ENCODE results near the gene EWSR1. TPM values are rescaled to one million over a fixed set of nuclear protein-coding genes. Genes with fewer than 3 reads are reported as not detected.

The EWSR1 gene
- total RNA-seq, 1 experiment from 2014 or later: 462 TPM

GRCh38 chr22:29226351-29226981 is 41.6 kb upstream of the EWSR1 start:
- H3K23ac ChIP-seq (ENCODE audit: insufficient read length, low read depth, low read length): no peak overlapping the region
- no peak overlapping the region for H2AK5ac ChIP-seq (ENCODE audit: insufficient read length, low read length)
- no peak for DNase-seq
- no peak overlapping the region for H2BK15ac ChIP-seq (ENCODE audit: low read depth, low read length)
- no peak overlapping the region for H2AFZ ChIP-seq (ENCODE audit: low read length)
- Mint-ChIP-seq H3K27ac (0 out of 7 replicates have a peak overlapping the region, but pooled peaks of 1 of the 3 experiments have one; percentile 49), H3K4me3 (no peak overlapping the region), H3K9me3 (no peaks in the 10 kb centered on the region), H3K4me1 (0 out of 4 replicates have a peak, but pooled peaks cover 0 to 5% of the 10 kb centered on the region in 2 experiments), H3K27me3 (ENCODE audit: low read depth) (peaks cover 3% of the 10 kb centered on the region; the same call in 1 of the 2 replicates), H3K36me3 (ENCODE audit: insufficient read depth in 1 of 3, low read depth in 3 of 3) (no peaks in the 10 kb centered on the region)
- no CpG with 5 or more reads among the region's 11 CpGs for WGBS (ENCODE audit: extremely low coverage, insufficient read length, low lambda C conversion rate)
- no peak overlapping the region for H3K14ac ChIP-seq (ENCODE audit: insufficient read depth, low read length)
- no peak overlapping the region for H4K8ac ChIP-seq (replicated peaks; ENCODE audit: insufficient read length, low read depth, low read length)
- no peak overlapping the region for H3K27ac ChIP-seq (ENCODE audit: insufficient read length, low read depth, low read length)
- no peak overlapping the region for H2BK12ac ChIP-seq (ENCODE audit: insufficient read length, low read depth, low read length)
- no peak overlapping the region for H2BK120ac ChIP-seq (ENCODE audit: low read depth, low read length, poor library complexity, severe bottlenecking)
- H3K4me1 ChIP-seq (ENCODE audit: insufficient read depth, low read length): no peaks in the 10 kb centered on the region
- H2BK20ac ChIP-seq (ENCODE audit: low read depth, low read length, poor library complexity, severe bottlenecking): no peak overlapping the region
- no peaks in the 10 kb centered on the region for H3K79me1 ChIP-seq (ENCODE audit: insufficient read depth, low read depth, low read length, poor library complexity, severe bottlenecking)
- H3K18ac ChIP-seq (ENCODE audit: insufficient read length, low read depth, low read length): no peak overlapping the region
- no peak overlapping the region for H3K56ac ChIP-seq (ENCODE audit: insufficient read length, low read depth, low read length)
- no peak overlapping the region for H4K91ac ChIP-seq (ENCODE audit: insufficient read length, low read depth, low read length)
- no peaks in the 10 kb centered on the region for H4K20me1 ChIP-seq (ENCODE audit: control insufficient read depth, insufficient read depth, insufficient read length)
- H3K23me2 ChIP-seq (ENCODE audit: insufficient read length, low read depth, low read length, poor library complexity, severe bottlenecking): no peaks in the 10 kb centered on the region
- no peak for TF ChIP-seq CTCF (conservative IDR thresholded peaks at IDR 0.05)
- H3K27me3 ChIP-seq (ENCODE audit: insufficient read depth, low read length): no peaks in the 10 kb centered on the region
- H3K79me2 ChIP-seq (ENCODE audit: insufficient read depth, low read length): no peaks in the 10 kb centered on the region
- H4K5ac ChIP-seq (ENCODE audit: insufficient read length, low read depth, low read length): no peak overlapping the region
- H3K4ac ChIP-seq (ENCODE audit: low read depth, low read length): no peak overlapping the region
- H3K9me3 ChIP-seq (ENCODE audit: control insufficient read depth, low read depth, low read length): no peaks in the 10 kb centered on the region
- H3T11ph ChIP-seq (ENCODE audit: low read length): no peak overlapping the region
- no peak overlapping the region for H3K4me2 ChIP-seq (ENCODE audit: insufficient read depth, insufficient read length, low read length)
- no peak overlapping the region for H2BK5ac ChIP-seq (ENCODE audit: insufficient read length, low read length)
- H3K9ac ChIP-seq (ENCODE audit: extremely low read depth, insufficient read length, low read length): no peak overlapping the region
